Measurements from ENCODE around the gene PMS2. TPM values are rescaled to one million over a fixed set of nuclear protein-coding genes. Genes with fewer than 3 reads are reported as not detected.
"Not testable (repeated sequence)": the region's sequence is repeated elsewhere in the genome, so short reads cannot be mapped to it uniquely, and the experiment has no call there.

PMS2 gene
- total RNA-seq, 1 donor from 2014 or later, result 12.6 TPM

DNA sequence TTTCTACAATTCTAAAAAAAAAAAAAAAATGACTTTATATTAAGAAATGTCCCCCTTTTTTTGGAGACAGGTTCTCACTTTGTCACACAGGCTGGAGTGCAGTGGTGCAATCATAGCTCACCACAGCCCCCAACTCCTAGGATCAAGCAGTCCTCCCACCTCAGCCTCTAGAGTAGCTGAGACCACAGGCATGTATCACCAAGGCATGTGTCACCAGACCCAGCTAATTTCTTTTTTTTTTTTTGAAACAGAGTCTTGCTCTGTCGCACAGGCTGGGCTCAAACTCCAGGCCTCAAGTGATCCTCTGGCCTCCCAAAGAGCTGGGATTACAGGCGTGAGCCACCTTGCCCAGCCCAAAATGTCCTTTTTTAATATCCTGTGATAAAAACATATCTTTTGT is 84.7 kb downstream of the PMS2 start:
- not testable (repeated sequence) for DNase-seq (ENCODE audit: low read depth in 2 of 2)

Other genes with a start within 250 kb of the PMS2 start
- gene RNF216, start 227.4 kb downstream of the PMS2 start, total RNA-seq, result 20.9 and 31.6 TPM in 2 replicates
- not detected in 2 replicates for gene OCM, start 128.3 kb downstream of the PMS2 start, total RNA-seq
- gene CCZ1, start 110.3 kb downstream of the PMS2 start, total RNA-seq, result 70.9 and 99.0 TPM in 2 replicates
- gene RSPH10B, start 38.4 kb downstream of the PMS2 start, total RNA-seq, result 0.64 and 2.4 TPM in 2 replicates
- 43.9 and 47.5 TPM in 2 replicates for gene AIMP2, start 223 bp upstream of the PMS2 start, total RNA-seq
- under 0.01 and 0.25 TPM in 2 replicates for gene ANKRD61, start 22.3 kb upstream of the PMS2 start, total RNA-seq
- 65.4 and 69.3 TPM in 2 replicates for gene EIF2AK1, start 50.1 kb upstream of the PMS2 start, total RNA-seq
- 2.3 and 3.9 TPM in 2 replicates for gene USP42, start 95.9 kb upstream of the PMS2 start, total RNA-seq

All from dermis microvascular lymphatic vessel endothelial cell (primary cell).